Transverse colon (tissue), 4 donors: ENCODE data around the gene RGN. TPM values are rescaled to one million over a fixed set of nuclear protein-coding genes. Genes with fewer than 3 reads are reported as not detected.
"Not testable (repeated sequence)": the region's sequence is repeated elsewhere in the genome, so short reads cannot be mapped to it uniquely, and the experiment has no call there.

Source experiments
- DNase-seq: peaks from one replicate; pipeline ENCODE4 v3.0.0-alpha.2; 2019
- H3K27ac ChIP-seq, 4 donors: fragments of 200-600 bp; sonication (generic); 2 replicates each; pipeline ENCODE4 v1.5.1; 2016 to 2018; ENCODE audit warnings: inconsistent platforms in 4 of 4
- H3K27me3 ChIP-seq: fragments of 200-600 bp; sonication (generic); 2 replicates; pipeline ENCODE4 v1.5.1; 2017; ENCODE audit warnings: inconsistent platforms
- H3K36me3 ChIP-seq, 4 donors: fragments of 200-600 bp; sonication (generic); 2 replicates each; pipeline ENCODE4 v1.5.1; 2017 to 2019; ENCODE audit warnings: inconsistent platforms in 4 of 4
- H3K4me1 ChIP-seq, 4 donors: fragments of 200-600 bp; sonication (generic); 2 replicates each; pipeline ENCODE4 v1.5.1; 2017 to 2020; ENCODE audit warnings: inconsistent platforms in 4 of 4
- H3K4me3 ChIP-seq, 4 donors: fragments of 200-600 bp; sonication (generic); 1 replicate in 1 of 4; 2 replicates in 3 of 4; pipeline versions ENCODE4 v1.5.1 to v1.6.1; 2017 to 2019; ENCODE audit warnings: inconsistent platforms in 4 of 4
- H3K9me3 ChIP-seq, 2 donors: fragments of 200-600 bp; sonication (generic); 2 replicates each; pipeline ENCODE4 v1.5.1; 2017 to 2019; ENCODE audit warnings: inconsistent platforms in 2 of 2
- CTCF ChIP-seq, 5 experiments: fragments of 200-600 bp in 3 of 5; fragments of 450-650 bp in 2 of 5; sonication (generic) in 3 of 5; IDR thresholded peaks; 1 replicate in 2 of 5; 2 replicates in 3 of 5; pipeline ENCODE4 v1.5.1; 2016 to 2017; ENCODE audit warnings: antibody characterized with exemption in 5 of 5, inconsistent platforms in 3 of 5, mild to moderate bottlenecking in 2 of 5, moderate library complexity in 1 of 5
- EP300 ChIP-seq: sonication (generic); formaldehyde crosslinking; IDR thresholded peaks from one replicate; pipeline ENCODE4 v1.6.1; 2017; ENCODE audit warnings: antibody characterized with exemption, low read depth
- POLR2A ChIP-seq: fragments of 450-650 bp; IDR thresholded peaks from one replicate; pipeline ENCODE4 v1.6.1; 2016; ENCODE audit warnings: antibody characterized with exemption, mild to moderate bottlenecking, moderate library complexity
- POLR2AphosphoS5 ChIP-seq, 3 donors: sonication (generic); formaldehyde crosslinking; IDR thresholded peaks; one replicate each; pipeline ENCODE4 v1.6.1; 2016; ENCODE audit warnings: antibody characterized with exemption in 3 of 3
- WGBS, 2 donors: methylation state at CpG; one replicate each; pipeline ENCODE4 v1.1.5; 2018; ENCODE audit warnings: low coverage in 1 of 2; 5-methylcytosine and 5-hydroxymethylcytosine counted together
- in situ Hi-C, 4 donors: fragments of 200-750 bp; cut with MboI; loops; one replicate each; pipeline versions ENCODE4 v1.15.0 to v1.15.1; 2017; ENCODE audit warnings: low sequenced_read_pairs in 3 of 4, low pct_ligation_motif_present in 1 of 4, low pct_unique_long_range_greater_than_20kb in 1 of 4
- intact Hi-C: fragments of 100-400 bp; cut with DNase I; formaldehyde crosslinking; loops from one replicate; pipeline ENCODE4 v1.15.1; 2023; ENCODE audit warnings: low total_unique reads
- total RNA-seq, 4 donors: library from RNA; depleted of rRNA; stranded (reverse); fragments of >200 nt; gene quantifications; one replicate each; pipeline ENCODE4 v1.1.0, GENCODE V29; 2016

RGN gene
- total RNA-seq, 4 donors from 2014 or later = 0.96 to 1.3 TPM; not detected in 2

- intact Hi-C loops (no loop called here), in situ Hi-C loops (no loop called here)
- no peak for TF ChIP-seq EP300
- no peak for TF ChIP-seq CTCF (IDR thresholded peaks at IDR 0.05)
- TF ChIP-seq POLR2AphosphoS5 (IDR thresholded peaks at IDR 0.05) = no peak
- TF ChIP-seq POLR2A = no peak
- WGBS, 2 donors = 64% methylated on average over 9 of the region's 9 CpGs; no CpG with 5 or more reads in 1 of the 2 donors
- Histone ChIP-seq H3K4me3 (no peak overlapping the region), H3K36me3 (no peaks in the 10 kb centered on the region), H3K27me3 (no peaks in the 10 kb centered on the region), H3K27ac (no peak overlapping the region), H3K4me1 (no peaks in the 10 kb centered on the region), H3K9me3 (no peaks in the 10 kb centered on the region)
- no peak for DNase-seq
Measured at GRCh38 chrX:47112316-47112954, 34.2 kb downstream of the RGN start.

DNA sequence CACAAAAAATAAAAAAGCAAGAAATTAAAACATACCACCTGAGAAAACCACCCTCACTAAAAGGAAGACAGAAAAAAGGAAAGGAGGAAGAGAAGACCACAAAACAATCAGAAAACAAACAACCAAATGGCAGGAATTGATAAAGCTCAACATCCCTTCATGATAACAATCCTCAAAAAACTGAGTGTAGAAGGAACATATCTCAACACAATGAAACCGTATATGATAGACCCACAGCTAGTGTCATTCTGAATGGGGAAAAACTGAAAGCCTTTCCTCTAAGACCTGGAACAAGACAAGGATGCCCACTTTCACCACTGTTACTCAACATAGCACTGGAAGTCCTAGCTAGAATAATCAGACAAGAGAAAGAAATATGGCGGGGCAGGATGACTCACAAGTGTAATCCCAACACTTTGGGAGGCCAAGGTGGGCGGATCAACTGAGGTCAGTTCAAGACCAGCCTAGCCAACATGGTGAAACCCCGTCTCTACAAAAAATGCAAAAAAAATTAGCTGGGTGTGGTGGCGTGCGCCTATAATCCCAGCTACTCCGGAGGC is 38.4 kb downstream of the RGN start:
- not testable (repeated sequence) for H3K4me3 ChIP-seq
- WGBS, 2 donors = 73 to 94% methylated on average over 3 to 7 of the region's 7 CpGs

GRCh38 chrX:47124466-47124865 is 46.2 kb downstream of the RGN start:
- DNase-seq, H3K27ac ChIP-seq, in situ Hi-C loops, intact Hi-C loops, H3K36me3 ChIP-seq, H3K9me3 ChIP-seq, H3K4me3 ChIP-seq, H3K27me3 ChIP-seq, H3K4me1 ChIP-seq: not testable (repeated sequence)
- 90% methylated on average over 3 of the region's 3 CpGs; no CpG with 5 or more reads in 1 of the 2 donors for WGBS, 2 donors

More for the DNA sequence above, 38.4 kb downstream of the RGN start:
- in situ Hi-C loops, H3K27me3 ChIP-seq, DNase-seq, H3K4me1 ChIP-seq, H3K9me3 ChIP-seq, H3K27ac ChIP-seq, intact Hi-C loops, H3K36me3 ChIP-seq: not testable (repeated sequence)

- H3K27ac ChIP-seq = peak overlapping the region; percentile 79 to 85 (median 82)
- TF ChIP-seq POLR2AphosphoS5 (IDR thresholded peaks at IDR 0.05) (peak in 2 of 3 donors; percentile 41 to 62), EP300 (no peak), POLR2A (peak; percentile 38), CTCF (IDR thresholded peaks at IDR 0.05) (no peak)
- in situ Hi-C loops (no loop called here), intact Hi-C loops (no loop called here)
- DNase-seq = peak; percentile 93
- peaks cover 0 to 4% (median 0%) of the 10 kb centered on the region in 4 donors for H3K4me1 ChIP-seq
- no peaks in the 10 kb centered on the region for H3K36me3 ChIP-seq
- peak overlapping the region; percentile 22 to 63 (median 42) for H3K4me3 ChIP-seq
- no peaks in the 10 kb centered on the region for H3K27me3 ChIP-seq
- WGBS, 2 donors = 48% methylated on average over 31 of the region's 31 CpGs; no CpG with 5 or more reads in 1 of the 2 donors
- no peaks in the 10 kb centered on the region for H3K9me3 ChIP-seq
Measured at GRCh38 chrX:47129157-47129898, 51.1 kb downstream of the RGN start.

- no peak for TF ChIP-seq CTCF (IDR thresholded peaks at IDR 0.05)
- TF ChIP-seq POLR2A = no peak
- TF ChIP-seq POLR2AphosphoS5 (IDR thresholded peaks at IDR 0.05) = no peak
- TF ChIP-seq EP300 = no peak
- WGBS, 2 donors = 24 to 41% methylated on average over 10 to 11 of the region's 11 CpGs
- peak overlapping the region; percentile 22 to 63 (median 42) for H3K4me3 ChIP-seq
- peak overlapping the region; percentile 79 to 85 (median 82) for H3K27ac ChIP-seq
- DNase-seq = no peak
- in situ Hi-C loops (no loop called here), intact Hi-C loops (no loop called here)
- H3K4me1 ChIP-seq = peaks cover 0 to 4% (median 0%) of the 10 kb centered on the region in 4 donors
- H3K27me3 ChIP-seq = no peaks in the 10 kb centered on the region
- no peaks in the 10 kb centered on the region for H3K9me3 ChIP-seq
- no peaks in the 10 kb centered on the region for H3K36me3 ChIP-seq
Measured at GRCh38 chrX:47129899-47130358, 51.7 kb downstream of the RGN start.
